ENCODE measurements around the gene SMC1B. TPM values are rescaled to one million over a fixed set of nuclear protein-coding genes. Genes with fewer than 3 reads are reported as not detected.

Gene SMC1B
- total and polyA plus RNA-seq, 10 donors = 0.06 to 0.12 (median 0.10) TPM; not detected in 7

GRCh38 chr22:45455621-45456020 is 42.2 kb upstream of the SMC1B start:
- Histone ChIP-seq H3K9me3 (no peaks in the 10 kb centered on the region), H3K4me3 (no peak overlapping the region), H3K4me1 (no peaks in the 10 kb centered on the region), H3K27me3 (replicated peaks in 1 of 7) (peaks cover 0 to 16% (median 0%) of the 10 kb centered on the region in 7 donors), H3K27ac (no peak overlapping the region), H3K36me3 (no peaks in the 10 kb centered on the region)
- TF ChIP-seq, protein P1, sequence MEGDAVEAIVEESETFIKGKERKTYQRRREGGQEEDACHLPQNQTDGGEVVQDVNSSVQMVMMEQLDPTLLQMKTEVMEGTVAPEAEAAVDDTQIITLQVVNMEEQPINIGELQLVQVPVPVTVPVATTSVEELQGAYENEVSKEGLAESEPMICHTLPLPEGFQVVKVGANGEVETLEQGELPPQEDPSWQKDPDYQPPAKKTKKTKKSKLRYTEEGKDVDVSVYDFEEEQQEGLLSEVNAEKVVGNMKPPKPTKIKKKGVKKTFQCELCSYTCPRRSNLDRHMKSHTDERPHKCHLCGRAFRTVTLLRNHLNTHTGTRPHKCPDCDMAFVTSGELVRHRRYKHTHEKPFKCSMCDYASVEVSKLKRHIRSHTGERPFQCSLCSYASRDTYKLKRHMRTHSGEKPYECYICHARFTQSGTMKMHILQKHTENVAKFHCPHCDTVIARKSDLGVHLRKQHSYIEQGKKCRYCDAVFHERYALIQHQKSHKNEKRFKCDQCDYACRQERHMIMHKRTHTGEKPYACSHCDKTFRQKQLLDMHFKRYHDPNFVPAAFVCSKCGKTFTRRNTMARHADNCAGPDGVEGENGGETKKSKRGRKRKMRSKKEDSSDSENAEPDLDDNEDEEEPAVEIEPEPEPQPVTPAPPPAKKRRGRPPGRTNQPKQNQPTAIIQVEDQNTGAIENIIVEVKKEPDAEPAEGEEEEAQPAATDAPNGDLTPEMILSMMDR (IDR thresholded peaks at IDR 0.05 in 8 of 11, conservative IDR thresholded peaks at IDR 0.05 in 3 of 11) = no peak
- no peak for TF ChIP-seq POLR2A (IDR thresholded peaks at IDR 0.05)
- WGBS, 5 donors = 82 to 95% (median 92%) methylated on average over 4 of the region's 4 CpGs
- DNase-seq = no peak
- intact Hi-C loops (cut with DNase I; ENCODE audit: low total_unique reads) = no loop called here

GRCh38 chr22:45455212-45455611 is 41.8 kb upstream of the SMC1B start:
- H3K4me3 ChIP-seq = no peak overlapping the region
- no peaks in the 10 kb centered on the region for H3K4me1 ChIP-seq
- no peak for TF ChIP-seq POLR2A (IDR thresholded peaks at IDR 0.05)
- TF ChIP-seq, protein P1 (IDR thresholded peaks at IDR 0.05 in 8 of 11, conservative IDR thresholded peaks at IDR 0.05 in 3 of 11) = no peak
- TF ChIP-seq POLR2AphosphoS5 (IDR thresholded peaks at IDR 0.05) = no peak
- 78 to 84% (median 82%) methylated on average over 14 of the region's 14 CpGs for WGBS, 5 donors
- no peak overlapping the region for H3K27ac ChIP-seq
- no peak for DNase-seq
- no peaks in the 10 kb centered on the region for H3K9me3 ChIP-seq
- H3K27me3 ChIP-seq (replicated peaks in 1 of 7) = peaks cover 0 to 16% (median 0%) of the 10 kb centered on the region in 7 donors
- intact Hi-C loops (cut with DNase I; ENCODE audit: low total_unique reads) = no loop called here
- no peaks in the 10 kb centered on the region for H3K36me3 ChIP-seq

DNA sequence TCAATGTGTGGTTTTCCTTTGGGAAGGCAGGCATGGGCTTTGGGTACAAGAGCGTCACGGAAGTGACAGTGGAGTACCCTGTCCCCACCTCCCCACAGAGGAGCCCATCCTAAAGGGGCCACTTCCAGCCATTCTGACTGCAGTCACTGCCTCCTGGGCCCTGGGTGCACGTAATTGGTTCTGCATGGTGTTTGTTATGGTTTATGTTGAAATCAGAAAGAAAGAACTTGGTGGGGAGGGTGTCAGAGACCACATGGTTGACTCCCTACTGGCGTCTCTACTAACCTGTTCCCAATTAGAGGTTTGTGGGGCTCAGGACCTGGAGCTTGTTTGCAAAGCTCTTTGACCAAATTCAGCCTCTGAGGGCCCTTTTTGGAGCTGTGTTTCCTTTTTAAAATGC is 40.9 kb upstream of the SMC1B start:
- no peak for DNase-seq
- no peak overlapping the region for H3K4me3 ChIP-seq
- WGBS, 5 donors = 67 to 75% (median 70%) methylated on average over 4 of the region's 4 CpGs
- no peaks in the 10 kb centered on the region for H3K4me1 ChIP-seq
- no peak overlapping the region for H3K27ac ChIP-seq
- TF ChIP-seq POLR2AphosphoS5 (IDR thresholded peaks at IDR 0.05) (no peak), POLR2A (IDR thresholded peaks at IDR 0.05) (no peak)
- TF ChIP-seq, protein P1 (IDR thresholded peaks at IDR 0.05 in 8 of 11, conservative IDR thresholded peaks at IDR 0.05 in 3 of 11) = no peak
- H3K36me3 ChIP-seq = no peaks in the 10 kb centered on the region
- intact Hi-C loops (cut with DNase I; ENCODE audit: low total_unique reads) = no loop called here
- peaks cover 0 to 8% (median 0%) of the 10 kb centered on the region in 7 donors for H3K27me3 ChIP-seq (replicated peaks in 1 of 7)
- no peaks in the 10 kb centered on the region for H3K9me3 ChIP-seq

GRCh38 chr22:45453764-45454163 is 40.4 kb upstream of the SMC1B start:
- no peaks in the 10 kb centered on the region for H3K9me3 ChIP-seq
- no peaks in the 10 kb centered on the region for H3K4me1 ChIP-seq
- no peak overlapping the region for H3K27ac ChIP-seq
- no peak overlapping the region for H3K4me3 ChIP-seq
- WGBS, 5 donors = 89 to 97% (median 90%) methylated on average over 5 to 6 of the region's 6 CpGs
- peaks cover 0 to 8% (median 0%) of the 10 kb centered on the region in 7 donors for H3K27me3 ChIP-seq (replicated peaks in 1 of 7)
- no peaks in the 10 kb centered on the region for H3K36me3 ChIP-seq
- DNase-seq = no peak
- intact Hi-C loops (cut with DNase I; ENCODE audit: low total_unique reads) = no loop called here
- no peak for TF ChIP-seq POLR2A (IDR thresholded peaks at IDR 0.05)
- no peak for TF ChIP-seq POLR2AphosphoS5 (IDR thresholded peaks at IDR 0.05)
- TF ChIP-seq, protein P1 (IDR thresholded peaks at IDR 0.05 in 8 of 11, conservative IDR thresholded peaks at IDR 0.05 in 3 of 11) = no peak

Measured in spleen (tissue), 11 donors.